Left ventricle myocardium inferior (tissue), 1 donor: Measurements from ENCODE around the gene ST8SIA6. TPM values are rescaled to one million over a fixed set of nuclear protein-coding genes. Genes with fewer than 3 reads are reported as not detected.

Experiments used
- DNase-seq: peaks from one replicate; pipeline ENCODE4 v3.0.0-alpha.2; 2020
- H3K27ac ChIP-seq: fragments of 200-600 bp; replicated peaks from 2 replicates; pipeline ENCODE4 v1.8.0; 2021
- H3K27me3 ChIP-seq: fragments of 200-600 bp; 2 replicates; pipeline ENCODE4 v1.8.0; 2021; ENCODE audit warnings: low read depth
- H3K36me3 ChIP-seq: fragments of 200-600 bp; 2 replicates; pipeline ENCODE4 v1.8.0; 2021
- H3K4me1 ChIP-seq: fragments of 200-600 bp; 2 replicates; pipeline ENCODE4 v1.8.0; 2021
- H3K4me3 ChIP-seq: fragments of 200-600 bp; 2 replicates; pipeline ENCODE4 v1.8.0; 2021; ENCODE audit warnings: mild to moderate bottlenecking, moderate library complexity
- H3K9me3 ChIP-seq: fragments of 200-600 bp; replicated peaks from 2 replicates; pipeline ENCODE4 v1.8.0; 2021
- intact Hi-C: fragments of 100-400 bp; cut with micrococcal nuclease; formaldehyde crosslinking; loops from one replicate; pipeline ENCODE4 v1.11.0; 2022
- total RNA-seq: library from RNA; stranded (reverse); fragmentation: NEBNext Ultra II Directional; extraction: Animal tissue kit (Norgen Biotek cat#: 25700); gene quantifications from one replicate; pipeline ENCODE4 v1.2.1, GENCODE V29; 2021
- TF ChIP-seq, protein P1 (sequence below): fragments of 200-600 bp; IDR thresholded peaks from 2 replicates; pipeline ENCODE4 v1.8.0; 2021; ENCODE audit warnings: antibody characterized with exemption, mild to moderate bottlenecking, borderline replicate concordance
- donor health status: DM: no; HTN: yes; CAD: no; lungs with severe emphysema.

ST8SIA6 gene
- total RNA-seq, 1 donor from 2014 or later, result 10.1 TPM

DNA sequence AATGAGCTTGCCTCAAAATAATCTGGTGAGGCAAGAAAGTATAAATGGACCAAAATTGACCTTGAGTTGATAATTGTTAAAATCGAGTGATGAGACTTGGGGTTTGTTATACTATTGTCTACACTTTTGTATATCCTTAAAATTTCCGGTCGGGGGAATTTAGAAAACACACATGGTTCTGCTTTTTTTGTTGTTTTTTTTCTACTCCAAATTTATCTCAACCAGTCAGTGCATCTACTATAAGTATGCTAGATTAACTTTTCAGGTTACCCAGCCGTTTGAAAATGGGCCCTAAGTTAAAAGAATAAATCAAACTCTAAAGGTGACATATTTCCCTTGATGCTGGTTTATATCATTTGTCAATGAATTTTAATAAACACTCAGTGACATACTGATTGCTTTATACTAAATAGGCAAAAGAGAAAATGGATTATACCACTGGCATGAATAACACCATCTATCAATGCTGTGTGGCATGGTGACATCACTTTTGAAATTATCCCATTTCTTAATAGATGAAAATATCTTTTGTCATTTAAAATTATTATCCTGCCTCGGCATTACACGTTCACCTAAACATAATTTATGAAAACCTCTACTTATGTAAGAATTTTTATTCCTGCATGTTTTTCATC lies 40.3 kb upstream of the ST8SIA6 start:
- intact Hi-C loops, result no loop called here
- Histone ChIP-seq H3K27me3 (no peaks in the 10 kb centered on the region), H3K36me3 (no peaks in the 10 kb centered on the region), H3K4me1 (no peaks in the 10 kb centered on the region), H3K27ac (no peak overlapping the region), H3K9me3 (no peaks in the 10 kb centered on the region), H3K4me3 (no peak overlapping the region)
- DNase-seq, result no peak
- TF ChIP-seq, protein P1, sequence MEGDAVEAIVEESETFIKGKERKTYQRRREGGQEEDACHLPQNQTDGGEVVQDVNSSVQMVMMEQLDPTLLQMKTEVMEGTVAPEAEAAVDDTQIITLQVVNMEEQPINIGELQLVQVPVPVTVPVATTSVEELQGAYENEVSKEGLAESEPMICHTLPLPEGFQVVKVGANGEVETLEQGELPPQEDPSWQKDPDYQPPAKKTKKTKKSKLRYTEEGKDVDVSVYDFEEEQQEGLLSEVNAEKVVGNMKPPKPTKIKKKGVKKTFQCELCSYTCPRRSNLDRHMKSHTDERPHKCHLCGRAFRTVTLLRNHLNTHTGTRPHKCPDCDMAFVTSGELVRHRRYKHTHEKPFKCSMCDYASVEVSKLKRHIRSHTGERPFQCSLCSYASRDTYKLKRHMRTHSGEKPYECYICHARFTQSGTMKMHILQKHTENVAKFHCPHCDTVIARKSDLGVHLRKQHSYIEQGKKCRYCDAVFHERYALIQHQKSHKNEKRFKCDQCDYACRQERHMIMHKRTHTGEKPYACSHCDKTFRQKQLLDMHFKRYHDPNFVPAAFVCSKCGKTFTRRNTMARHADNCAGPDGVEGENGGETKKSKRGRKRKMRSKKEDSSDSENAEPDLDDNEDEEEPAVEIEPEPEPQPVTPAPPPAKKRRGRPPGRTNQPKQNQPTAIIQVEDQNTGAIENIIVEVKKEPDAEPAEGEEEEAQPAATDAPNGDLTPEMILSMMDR, result no peak

DNA sequence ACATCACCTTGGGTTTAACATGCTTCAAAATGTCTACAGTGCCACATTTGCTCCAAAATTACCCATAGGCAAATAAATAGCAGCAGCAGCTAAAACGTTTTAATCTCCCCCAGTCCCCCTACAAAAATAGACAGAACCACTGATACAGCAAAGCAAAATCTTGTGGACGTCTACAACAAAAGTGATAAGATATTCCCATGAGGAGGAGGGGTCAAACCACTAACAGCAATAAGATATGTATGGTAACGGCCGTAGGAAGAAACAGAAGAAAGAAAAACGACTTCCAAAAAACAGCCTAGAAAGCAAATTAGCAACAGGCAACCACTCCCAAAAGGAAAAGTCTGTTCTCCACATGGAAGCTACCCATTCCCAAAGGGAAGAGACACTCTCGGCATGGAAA lies 34.5 kb upstream of the ST8SIA6 start:
- Histone ChIP-seq H3K9me3 (no peaks in the 10 kb centered on the region), H3K36me3 (no peaks in the 10 kb centered on the region), H3K27me3 (no peaks in the 10 kb centered on the region), H3K4me3 (no peak overlapping the region), H3K4me1 (no peaks in the 10 kb centered on the region), H3K27ac (no peak overlapping the region)
- intact Hi-C loops, result no loop called here
- no peak for DNase-seq
- TF ChIP-seq, protein P1, result no peak

DNA sequence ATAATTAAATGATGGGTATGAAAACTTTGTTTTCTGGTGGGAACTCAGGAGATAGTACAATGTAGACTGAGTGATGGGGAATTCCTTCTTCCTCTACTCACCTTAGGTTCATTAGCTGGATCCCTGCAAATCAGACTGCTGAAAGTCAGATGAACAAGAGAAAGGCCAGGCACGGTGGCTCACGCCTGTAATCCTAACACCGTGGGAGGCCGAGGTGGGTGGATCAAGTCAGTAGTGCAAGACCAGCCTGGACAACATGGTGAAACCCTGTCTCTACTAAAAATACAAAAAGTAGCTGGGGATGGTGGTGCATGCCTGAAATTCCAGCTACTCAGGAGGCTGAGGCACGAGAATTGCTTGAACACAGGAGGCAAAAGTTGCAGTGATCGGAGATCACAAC lies 28.7 kb upstream of the ST8SIA6 start:
- Histone ChIP-seq H3K27ac (no peak overlapping the region), H3K36me3 (no peaks in the 10 kb centered on the region), H3K27me3 (no peaks in the 10 kb centered on the region), H3K4me1 (no peaks in the 10 kb centered on the region), H3K9me3 (peaks cover 13% of the 10 kb centered on the region), H3K4me3 (no peak overlapping the region)
- DNase-seq, result no peak
- TF ChIP-seq, protein P1, result no peak
- intact Hi-C loops, result no loop called here

DNA sequence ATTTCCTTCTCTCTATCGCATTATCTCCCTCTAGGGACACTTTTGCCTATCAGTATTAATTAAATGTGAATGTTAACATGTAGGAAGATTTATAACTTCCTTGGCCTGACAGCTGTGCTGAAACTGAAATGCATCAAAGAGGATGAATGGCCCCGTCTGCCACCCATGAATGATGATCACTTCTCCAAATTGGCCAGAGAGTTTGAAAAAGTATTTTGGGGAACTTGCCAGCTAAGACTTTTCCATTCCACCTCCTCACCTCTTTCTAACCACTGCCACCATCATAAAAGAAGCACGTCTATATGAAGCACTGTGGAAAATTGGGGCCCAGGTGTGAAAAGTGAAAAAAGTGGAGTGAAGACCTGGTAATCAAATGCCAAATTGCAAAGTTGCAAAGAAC lies 25.4 kb upstream of the ST8SIA6 start:
- peaks cover 9% of the 10 kb centered on the region for H3K27me3 ChIP-seq
- no peak for DNase-seq
- H3K9me3 ChIP-seq, result peaks cover 13% of the 10 kb centered on the region
- H3K4me1 ChIP-seq, result peaks cover 7% of the 10 kb centered on the region
- TF ChIP-seq, protein P1, result no peak
- intact Hi-C loops, result no loop called here
- H3K4me3 ChIP-seq, result no peak overlapping the region
- no peaks in the 10 kb centered on the region for H3K36me3 ChIP-seq
- H3K27ac ChIP-seq, result no peak overlapping the region

DNA sequence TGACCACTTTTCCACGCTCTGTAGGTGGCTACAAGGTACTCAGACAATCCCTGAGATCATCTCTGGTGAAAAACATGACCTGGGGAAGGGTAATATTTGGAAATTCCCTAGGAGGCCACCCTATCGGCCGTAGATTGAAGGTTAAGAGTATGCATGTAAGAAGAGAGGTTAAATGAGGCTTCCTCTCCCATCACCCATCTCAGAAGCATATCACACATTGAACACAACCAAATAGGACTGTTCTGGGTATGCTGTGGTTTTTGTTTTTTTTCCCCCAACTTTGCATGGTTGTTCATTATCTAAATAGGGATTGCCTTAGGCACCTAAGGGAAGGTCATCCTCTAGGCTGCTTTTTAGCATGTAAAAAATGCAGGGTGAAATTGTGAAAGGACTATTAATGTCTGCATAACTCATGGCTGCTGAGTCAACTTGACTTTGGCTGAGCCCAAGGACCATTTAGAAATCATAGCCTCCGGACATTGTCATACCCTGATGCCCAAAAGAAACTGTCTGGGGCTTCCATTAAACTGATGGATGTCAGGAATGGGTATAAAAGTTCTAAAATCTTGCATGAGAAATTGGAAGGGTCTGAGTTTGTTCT lies 24.7 kb upstream of the ST8SIA6 start:
- TF ChIP-seq, protein P1, result no peak
- H3K27me3 ChIP-seq, result peaks cover 9% of the 10 kb centered on the region
- intact Hi-C loops, result no loop called here
- DNase-seq, result no peak
- H3K4me3 ChIP-seq, result no peak overlapping the region
- peaks cover 13% of the 10 kb centered on the region for H3K9me3 ChIP-seq
- H3K4me1 ChIP-seq, result peaks cover 8% of the 10 kb centered on the region
- no peak overlapping the region for H3K27ac ChIP-seq
- no peaks in the 10 kb centered on the region for H3K36me3 ChIP-seq
